DMS114 treated with DMSO at 0.1 percent for 48 hours (cell line): ENCODE results near the gene LGALS9B.
"Not testable (repeated sequence)": the region's sequence is repeated elsewhere in the genome, so short reads cannot be mapped to it uniquely, and the experiment has no call there.

Experiments
- DNase-seq: peaks from one replicate; lab custom pipeline; 2025; ENCODE audit not compliant: unreplicated experiment; lab: John Stamatoyannopoulos, UW

The LGALS9B gene

DNA sequence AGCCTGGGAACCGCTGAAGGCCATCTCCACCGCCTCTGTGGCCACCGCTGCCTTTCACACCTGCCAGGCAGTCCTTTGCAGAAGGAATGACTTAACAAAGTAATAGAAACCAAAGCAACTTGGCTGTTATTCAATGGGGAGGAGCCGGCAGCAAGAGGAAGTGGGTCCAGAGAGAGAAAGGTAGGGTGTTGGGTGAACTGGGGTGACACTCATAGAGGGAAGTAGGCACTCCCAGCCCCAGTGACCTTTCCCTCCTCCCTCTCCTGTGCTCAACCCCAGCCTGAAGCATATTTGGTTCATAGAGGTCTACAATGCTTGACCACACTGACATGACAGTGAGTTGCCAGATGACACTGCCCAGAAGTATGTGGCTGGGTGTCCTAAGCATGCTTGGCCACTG is at the start of gene LGALS9B:
Gene LGALS9B (minus strand): TSS at position 93 of the 400 bp plus-strand sequence. CDS start 69 bp downstream, at position 24.
- DNase-seq, result not testable (repeated sequence)

DNA sequence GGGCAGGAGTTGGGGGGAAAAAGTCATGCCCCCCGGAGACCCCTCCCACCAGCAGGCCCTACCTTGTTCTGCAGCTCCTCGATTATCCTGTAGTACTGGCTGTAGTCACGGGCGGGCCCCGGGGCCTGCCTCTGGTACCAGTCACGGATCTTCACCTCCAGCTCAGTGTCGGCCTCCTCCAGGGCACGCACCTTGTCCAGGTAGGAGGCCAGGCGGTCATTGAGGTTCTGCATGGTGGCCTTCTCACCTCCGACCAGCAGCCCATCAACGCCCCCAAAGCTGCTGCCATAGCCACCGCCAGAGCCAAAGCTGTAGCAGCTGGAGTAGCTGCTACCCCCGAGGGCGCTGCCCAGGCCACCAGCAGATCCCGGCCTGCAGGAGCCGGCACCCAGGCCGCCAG is 49.6 kb upstream of the LGALS9B start:
- not testable (repeated sequence) for DNase-seq

DNA sequence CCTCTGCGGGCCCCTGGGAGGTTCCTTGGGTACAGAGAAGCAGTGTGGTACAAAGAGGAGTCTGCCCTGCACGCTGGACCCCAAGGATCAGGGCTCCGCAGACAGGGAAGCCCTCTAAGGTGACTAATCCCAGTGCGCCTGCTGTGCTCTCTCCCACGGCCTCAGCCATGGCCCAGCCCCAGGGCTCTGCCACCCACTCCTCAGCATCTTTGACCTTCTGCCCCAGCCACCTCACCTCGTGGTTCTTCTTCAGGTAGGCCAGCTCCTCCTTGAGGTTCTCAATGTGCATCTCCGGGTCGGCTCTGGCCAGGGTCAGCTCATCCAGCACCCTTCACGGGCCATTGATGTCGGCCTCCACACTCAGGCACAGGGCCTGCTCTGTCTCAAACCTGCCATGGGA is 47.8 kb upstream of the LGALS9B start:
- DNase-seq, result not testable (repeated sequence)

DNA sequence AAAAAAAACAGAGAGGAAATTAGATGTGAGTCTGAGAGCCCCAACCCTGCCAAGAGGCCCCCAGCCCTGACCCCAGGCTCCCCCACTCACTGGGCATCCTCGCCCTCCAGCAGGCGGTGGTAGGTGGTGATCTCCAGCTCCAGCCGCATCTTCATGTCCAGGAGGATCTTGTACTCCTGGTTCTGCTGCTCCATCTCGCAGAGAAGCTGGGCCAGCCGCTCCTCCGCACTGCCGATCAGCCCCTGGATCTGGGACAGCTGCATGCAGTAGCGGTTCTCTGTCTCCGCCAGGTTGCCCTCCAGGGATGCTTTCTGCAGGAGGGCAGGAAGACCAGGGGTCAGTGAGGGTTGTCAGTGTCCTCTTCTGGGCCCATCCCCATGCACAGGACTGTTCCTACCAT is 46.2 kb upstream of the LGALS9B start:
- not testable (repeated sequence) for DNase-seq

DNA sequence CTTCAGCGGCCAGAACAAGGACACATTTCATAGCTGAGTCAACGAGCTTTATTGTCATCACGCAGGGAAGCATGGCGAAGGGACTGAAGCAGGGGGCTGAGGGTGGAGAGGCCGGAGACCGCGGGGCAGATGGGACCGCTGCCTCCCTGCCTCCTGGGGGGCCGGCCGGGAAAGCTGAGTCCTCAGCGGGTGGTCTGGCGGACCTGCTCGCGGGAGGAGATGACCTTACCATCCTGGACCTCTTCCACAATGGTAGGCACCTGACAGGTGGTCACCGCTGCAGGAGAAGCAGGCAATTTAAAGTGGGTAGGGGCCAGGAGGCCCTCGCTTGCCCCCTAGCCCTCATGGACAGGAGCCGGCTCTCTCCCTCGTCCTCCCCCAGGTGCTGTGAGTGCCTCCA is 45.0 kb upstream of the LGALS9B start:
- DNase-seq, result not testable (repeated sequence)

DNA sequence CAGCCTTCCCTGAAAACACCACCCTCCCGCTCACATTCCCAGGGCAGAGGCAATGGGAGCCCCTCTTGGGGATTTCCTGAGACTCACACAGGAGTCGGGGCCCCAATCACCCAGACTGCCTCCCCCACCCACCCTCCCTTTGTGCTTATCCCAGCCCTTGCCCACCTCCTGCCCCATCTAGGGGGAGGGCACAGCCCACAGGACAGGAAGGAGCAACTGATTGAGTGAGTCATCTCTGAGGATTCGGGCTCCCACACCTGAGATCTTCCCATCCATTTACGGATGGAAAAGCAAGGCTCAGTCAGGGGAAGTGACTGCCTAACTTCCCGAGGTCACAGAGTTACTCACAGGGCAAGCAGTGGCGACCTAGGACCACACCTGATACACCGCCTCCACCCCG is 44.4 kb upstream of the LGALS9B start:
- DNase-seq, result not testable (repeated sequence)

DNA sequence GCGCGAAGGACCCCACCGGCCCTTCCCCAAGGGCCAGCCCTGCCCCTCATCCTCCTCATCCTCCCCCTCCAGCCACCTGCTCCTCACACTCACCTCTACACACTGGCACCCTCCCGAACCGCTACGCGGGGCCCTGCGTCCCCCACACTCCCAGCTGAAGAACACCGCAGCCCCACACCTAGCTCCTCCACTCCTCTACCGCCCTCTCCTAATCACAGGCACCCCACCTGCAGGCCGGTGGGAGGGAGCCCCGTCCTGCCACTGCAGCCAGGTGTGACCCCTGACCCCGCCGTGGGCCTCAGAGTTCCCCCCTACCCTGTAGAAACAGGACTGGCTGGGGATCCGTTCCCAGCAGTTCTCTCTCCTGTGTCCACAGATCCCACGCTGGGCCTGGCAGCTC is 38.0 kb upstream of the LGALS9B start:
- DNase-seq, result not testable (repeated sequence)

DNA sequence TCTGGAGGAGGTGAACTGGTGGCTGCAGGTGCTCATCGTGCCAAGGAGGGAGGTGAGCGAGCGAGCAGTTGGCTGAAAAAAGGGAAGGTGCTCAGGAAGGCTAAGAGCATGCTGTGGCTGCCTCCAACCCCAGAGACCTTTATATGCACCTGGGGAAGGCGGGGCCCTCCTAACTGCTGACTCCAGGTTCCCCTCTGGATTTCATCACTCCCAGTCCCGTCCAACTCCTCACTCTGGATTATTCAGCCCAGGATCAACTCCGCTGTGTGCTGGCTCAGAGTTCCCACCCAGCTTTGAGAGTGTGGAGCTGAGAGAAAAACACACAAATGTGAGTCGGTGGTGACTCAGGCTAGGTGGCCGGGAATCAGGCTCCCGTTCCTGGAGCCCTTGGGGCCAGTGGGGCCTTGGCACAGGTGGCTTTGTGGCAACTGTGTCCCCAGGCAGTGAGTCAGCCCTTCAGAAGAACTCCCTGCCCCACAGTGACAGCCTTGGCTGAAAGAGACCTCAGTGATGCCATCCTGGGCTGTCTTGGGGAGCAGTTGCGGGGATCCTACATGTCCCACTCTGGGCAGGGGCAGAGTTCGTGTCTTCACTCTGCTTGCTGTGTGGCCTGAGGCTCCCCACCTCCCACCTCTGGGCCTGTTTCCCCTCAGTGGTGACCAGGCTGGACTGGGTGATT is 37.2 kb upstream of the LGALS9B start:
- DNase-seq, result not testable (repeated sequence)

DNA sequence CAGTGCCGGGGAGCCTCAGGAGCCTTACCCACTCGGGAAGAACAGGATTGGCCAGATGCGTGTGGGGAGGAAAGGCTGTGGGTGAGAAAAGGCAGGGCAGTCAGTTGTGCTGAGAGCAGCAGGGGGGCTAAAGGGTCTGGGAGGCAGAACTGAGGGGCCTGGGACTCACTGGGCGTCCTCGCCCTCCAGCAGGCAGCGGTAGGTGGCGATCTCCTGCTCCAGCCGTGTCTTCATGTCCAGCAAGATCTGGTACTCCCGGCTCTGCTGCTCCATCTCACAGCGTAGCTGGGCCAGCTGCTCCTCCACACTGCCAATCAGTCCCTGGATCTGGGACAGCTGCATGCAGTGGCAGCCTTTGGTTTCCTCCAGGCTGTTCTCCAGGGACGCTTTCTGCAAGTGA is 34.6 kb upstream of the LGALS9B start:
- DNase-seq, result not testable (repeated sequence)

DNA sequence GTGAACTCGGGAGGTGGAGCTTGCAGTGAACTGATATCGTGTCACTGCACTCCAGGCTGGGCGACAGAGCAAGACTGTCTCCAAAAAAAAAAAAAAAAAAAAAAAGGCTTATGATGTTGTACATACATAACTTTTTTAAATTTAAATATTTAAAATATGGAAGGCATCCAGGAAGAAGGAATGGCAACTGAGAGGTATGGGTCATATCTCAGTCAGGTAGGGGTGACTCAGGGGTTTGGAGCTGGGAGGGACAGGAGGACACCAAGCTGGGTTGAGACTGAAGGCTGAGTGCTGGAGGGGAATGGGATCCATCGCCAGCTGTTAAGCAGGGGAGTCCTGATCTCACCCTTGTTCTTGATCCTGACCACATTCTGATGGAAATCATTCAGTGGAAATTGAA is 33.0 kb upstream of the LGALS9B start:
- not testable (repeated sequence) for DNase-seq

DNA sequence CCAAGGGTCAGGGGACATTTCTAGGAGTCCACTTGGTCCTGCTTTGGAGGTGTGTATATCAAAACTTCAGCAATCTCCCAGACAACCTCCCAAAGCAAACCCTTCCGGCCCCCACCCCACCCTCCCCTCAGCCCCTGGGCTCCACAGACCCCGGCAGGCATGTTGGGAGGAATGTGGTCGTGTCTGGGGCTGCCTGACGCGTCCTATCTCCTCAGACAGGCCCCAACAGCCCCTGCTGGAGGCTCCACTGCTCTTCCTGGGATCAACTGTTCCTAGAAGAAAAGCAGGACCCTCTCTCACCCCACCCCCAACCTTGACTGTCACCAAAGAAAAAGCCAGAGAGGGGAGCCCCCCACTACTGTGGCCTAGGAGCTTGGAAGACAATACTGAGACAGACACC is 28.1 kb upstream of the LGALS9B start:
- not testable (repeated sequence) for DNase-seq

DNA sequence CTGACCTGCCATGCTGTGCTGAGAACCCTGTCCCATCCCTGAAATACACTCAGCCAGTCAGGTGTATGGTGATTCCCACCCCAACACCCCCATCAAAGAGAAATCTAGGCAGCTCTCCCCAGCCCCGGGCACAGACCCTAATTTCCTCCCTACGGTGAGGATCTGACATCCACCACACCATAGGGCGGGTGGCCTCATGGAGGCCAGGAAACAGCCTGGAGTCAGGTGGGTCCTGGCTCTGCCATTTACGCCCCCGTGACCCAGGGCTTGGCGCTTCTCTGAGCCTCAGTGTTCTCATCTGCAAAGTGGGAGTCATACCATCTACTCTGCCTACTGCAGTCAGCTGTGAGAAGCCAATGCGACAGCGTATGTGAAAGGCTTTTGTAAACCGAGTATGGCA is 27.4 kb upstream of the LGALS9B start:
- DNase-seq, result not testable (repeated sequence)

DNA sequence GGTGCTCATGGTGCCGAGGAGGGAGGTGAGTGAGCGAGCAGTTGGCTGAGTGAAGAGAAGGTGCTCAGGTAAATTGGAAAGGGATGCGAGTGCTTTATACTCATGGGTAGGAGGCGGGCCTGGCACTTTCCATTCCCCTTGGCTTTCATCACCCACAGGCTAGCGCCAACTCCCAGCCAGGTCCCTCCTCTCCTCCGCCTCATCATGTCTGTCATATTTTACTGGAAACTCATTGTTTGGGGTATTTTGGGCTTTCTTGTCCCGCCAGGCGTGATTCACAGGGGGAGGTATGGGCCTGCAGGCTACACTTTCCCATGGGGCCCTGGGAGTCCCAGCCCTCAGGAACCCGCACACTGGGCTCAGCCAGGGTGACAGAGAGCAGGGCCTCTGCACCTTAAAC is 26.8 kb upstream of the LGALS9B start:
- not testable (repeated sequence) for DNase-seq

DNA sequence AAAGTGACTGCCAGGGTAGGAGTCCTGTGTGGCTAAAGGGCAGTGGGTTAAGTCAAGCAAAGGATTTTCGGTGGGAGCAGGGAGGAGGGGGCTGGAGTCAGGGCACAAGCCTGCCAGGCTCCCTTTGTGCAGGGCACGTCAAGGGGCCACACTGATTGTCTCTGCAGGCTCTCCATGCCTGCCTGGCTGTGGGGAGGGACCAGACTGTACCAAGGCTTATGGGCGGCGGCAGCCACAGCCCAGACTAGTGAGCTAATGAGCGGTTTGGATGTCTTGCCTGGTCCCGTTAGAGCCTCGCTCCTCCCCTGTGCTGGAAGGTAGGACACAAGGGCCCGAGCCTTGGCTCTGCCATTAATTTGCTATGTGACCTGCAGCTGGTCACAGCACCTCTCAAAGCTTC is 25.6 kb upstream of the LGALS9B start:
- not testable (repeated sequence) for DNase-seq

DNA sequence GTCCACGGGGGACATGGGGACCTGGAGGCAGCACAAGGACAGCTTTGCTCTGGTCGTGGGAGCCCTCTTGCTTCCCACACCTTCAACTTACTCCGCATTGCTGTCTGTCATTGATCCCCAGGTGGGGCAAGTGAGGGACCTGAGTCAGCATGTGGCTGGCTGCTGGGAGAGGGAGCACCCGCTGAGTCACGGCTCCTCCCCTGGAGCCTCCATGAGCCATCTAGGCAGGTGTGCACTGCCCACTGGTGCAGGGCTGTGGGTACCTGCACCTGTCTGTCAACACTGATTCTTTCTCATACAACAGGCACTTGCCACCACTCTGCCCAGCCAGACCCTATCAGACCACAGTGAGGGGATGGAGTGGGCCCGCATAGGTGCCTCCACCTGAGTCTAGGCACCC is 24.8 kb upstream of the LGALS9B start:
- DNase-seq, result not testable (repeated sequence)

DNA sequence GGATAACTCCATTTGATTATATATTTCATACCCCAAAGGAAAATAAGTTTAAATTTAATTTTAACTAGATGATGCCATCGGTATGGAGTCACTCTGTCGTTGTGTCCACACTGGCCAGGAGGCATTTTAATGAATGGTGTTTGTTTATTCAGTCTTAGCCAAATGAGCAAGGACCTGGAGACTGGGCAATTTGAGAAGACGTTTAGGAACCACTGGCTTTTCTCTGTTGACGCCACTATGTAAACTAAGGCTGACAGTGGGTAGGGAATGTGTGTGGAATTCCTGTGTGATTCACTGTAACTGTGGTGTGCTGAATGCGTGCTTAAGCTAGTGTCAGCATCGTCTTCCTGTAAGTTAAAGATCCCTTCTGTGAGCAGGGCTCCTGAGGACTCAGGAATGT is 17.6 kb upstream of the LGALS9B start:
- not testable (repeated sequence) for DNase-seq

DNA sequence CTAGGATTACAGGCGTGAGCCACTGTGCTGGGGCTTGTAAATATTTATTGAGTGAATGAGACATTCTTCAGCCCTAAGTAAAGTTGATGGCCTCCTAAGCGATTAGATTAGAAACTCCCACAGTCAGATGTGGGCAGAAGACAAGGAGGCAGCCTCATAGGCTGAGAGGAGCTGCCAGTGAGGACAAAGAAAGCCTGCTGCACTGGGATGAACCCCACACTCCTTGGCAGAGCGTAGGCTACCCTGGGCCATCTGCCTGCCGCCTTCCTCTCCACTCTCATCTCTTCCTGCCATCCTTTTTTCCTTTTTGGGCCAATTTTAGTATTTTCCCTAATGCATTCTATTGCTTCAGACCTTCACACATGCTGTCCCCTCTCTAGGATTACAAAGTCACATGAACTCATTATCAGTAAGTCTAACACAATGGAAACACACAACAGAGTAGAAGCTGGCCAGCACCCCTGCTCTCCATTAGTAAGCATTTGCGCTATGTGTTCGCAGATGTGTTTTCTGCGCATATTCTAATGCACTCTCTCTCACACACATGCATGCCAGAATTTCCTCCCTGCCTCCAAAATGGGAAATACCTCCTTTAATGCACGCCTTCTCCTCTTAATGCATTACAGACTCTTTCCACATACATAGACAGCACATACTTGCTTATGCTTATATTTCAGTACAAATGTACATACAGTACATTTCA is 12.7 kb upstream of the LGALS9B start:
- DNase-seq, result not testable (repeated sequence)

DNA sequence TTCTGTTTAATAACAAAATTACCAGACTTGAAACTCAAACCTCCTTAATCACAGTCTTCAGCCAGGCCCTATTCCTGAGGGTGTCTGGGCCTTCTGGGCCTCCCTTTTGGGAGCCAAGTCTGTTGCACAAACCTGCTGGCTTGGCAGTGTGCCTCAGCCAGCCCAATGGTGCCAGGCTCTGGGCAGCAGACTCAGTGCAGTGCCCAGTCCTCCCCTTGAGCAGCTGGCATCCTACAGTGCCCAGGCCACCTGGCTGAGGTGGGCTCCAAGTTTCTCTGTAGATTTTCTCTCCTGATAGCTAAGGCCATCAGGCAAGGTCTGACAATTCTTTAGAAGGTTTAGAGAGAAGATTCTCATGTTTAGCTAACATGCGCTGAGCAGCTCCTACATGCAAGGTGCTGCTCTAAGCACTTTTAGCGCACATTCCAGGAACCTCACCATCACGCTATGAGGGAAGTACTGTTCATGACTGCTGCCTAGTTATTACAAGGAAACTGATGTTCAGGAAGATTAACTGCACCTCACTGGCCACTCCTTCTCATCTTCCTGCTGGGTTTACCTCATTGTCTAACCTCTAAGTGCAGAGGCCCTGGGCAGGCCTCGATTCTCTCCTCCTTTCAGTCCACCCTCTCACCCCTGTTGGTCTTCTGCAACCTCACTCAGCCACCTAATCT is 10.2 kb upstream of the LGALS9B start:
- DNase-seq, result not testable (repeated sequence)

DNA sequence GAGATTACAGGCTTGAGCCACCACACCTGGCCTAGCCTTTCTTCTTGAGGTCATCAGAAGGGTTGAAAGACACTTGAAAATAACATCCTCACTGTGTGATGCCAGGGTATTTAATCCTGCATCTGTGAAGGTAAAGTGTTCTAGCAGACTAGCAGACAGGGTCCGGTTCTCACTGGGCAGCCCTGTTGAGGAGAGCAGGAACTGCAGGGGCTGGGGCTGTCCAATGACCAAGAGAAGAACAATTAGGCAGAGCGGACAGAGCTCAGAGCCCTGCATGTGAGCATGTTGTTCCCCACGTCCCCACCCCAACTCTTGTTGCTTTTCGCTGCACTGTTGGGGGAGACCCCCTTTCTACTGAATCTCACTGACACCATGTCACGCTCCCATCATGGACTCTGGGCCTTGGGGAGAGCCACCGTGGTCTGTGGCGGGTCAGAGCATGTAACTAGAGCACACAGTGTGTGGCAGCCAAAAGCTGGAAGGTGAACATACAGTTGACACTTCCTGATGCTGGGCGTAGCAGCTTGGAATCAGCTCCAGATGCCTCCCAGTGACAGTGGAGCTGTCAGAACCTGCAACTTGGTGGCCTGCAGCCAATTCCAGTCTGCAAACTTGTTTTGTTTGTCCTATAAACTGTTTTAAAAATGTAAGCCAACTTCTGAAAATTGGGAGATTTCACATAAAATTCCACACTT is 7.9 kb upstream of the LGALS9B start:
- DNase-seq, result not testable (repeated sequence)

DNA sequence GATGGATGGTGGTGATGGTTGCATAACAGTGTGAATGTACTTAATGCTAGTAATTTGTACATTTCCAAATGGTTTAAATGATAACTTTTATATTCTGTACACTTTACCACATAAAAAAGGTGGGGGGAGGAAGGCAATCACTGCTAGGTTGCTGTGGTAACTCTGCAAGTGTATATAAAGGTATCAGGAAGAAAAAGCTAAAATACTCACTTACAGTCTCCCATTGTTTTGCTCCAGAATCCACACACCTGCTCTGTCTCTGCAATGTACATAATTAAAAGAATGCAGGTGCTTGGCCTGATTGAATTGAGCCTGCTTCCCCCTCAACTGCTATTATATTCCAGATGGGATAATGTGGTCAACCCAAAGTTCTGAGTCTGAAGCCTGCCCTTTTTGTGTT is 6.7 kb upstream of the LGALS9B start:
- not testable (repeated sequence) for DNase-seq

DNA sequence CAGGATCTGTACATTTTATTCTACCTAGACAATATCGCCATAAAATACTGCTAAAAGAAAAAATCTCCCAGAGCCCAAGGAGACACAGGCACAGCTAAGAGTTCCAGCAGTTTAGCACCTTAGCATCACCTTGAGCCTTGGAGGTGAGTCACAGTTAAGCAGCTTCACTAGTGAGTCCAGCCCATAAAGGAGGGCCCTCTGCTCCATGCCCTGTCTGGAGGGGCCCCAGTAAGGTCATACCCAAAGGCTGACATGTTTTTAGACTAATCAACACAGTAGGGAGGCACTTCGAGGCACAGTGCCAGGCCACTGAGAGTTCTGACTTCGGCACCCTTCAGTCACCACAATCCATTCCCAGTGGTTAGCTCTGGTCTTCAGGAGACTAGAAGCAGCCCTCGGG is 2.6 kb upstream of the LGALS9B start:
- not testable (repeated sequence) for DNase-seq
